Smooth muscle cell of bladder (primary cell): ENCODE results near the gene PRKAB2. TPM values are rescaled to one million over a fixed set of nuclear protein-coding genes. Genes with fewer than 3 reads are reported as not detected.

ENCODE experiments used
- total RNA-seq: library from RNA; depleted of rRNA; stranded (reverse); fragments of >200 nt; gene quantifications from 2 replicates; pipeline ENCODE4 v1.2.3, GENCODE V29; 2014

Gene PRKAB2, protein sequence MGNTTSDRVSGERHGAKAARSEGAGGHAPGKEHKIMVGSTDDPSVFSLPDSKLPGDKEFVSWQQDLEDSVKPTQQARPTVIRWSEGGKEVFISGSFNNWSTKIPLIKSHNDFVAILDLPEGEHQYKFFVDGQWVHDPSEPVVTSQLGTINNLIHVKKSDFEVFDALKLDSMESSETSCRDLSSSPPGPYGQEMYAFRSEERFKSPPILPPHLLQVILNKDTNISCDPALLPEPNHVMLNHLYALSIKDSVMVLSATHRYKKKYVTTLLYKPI
- total RNA-seq: 6.7 and 9.6 TPM in 2 replicates

DNA sequence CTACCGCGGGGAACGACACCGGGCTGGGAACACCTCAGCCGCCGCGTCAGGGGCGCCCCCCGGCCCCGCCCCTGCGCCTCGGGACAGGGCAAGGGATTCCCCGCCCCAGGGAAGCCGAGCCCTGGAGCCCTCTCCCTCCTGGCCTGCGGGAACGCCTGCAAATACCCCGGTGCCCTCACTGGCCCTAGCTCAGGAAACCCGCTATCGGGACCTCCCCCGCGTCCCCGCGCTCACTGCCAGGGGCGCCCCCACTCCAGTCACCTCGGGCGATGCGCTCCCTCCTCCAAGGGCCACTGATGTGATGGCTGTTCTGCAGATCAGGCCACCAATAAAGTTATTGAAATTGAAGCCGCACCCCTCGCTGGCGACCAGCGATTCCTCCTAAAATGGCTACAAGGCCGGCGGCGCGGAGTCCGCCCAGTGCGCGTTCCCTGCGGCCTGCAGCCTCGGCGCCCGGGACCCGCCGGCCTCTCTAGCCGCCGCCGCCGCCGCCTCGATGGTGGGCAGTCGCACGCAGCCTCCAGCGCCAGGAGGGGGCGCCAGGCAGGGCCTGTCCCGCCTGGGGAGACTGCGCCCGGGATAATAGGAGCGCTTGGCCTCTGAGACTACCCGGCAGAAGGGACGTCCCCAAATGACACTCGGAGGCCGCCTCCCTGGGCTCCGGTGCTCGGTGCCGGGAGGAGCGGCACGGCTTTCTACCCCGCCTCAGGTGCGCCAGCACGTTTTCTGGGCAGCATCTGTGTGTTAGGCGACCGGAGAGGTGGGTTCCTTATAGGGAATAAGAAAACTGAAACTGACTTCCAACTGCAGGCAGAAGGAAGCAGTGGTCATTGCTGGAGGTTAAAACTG, at the start of gene PRKAB2:
TSS of gene PRKAB2 (minus strand) at position 303 of the 849 bp plus-strand sequence. CDS start 326 bp downstream, outside the sequence.

Other genes with a start within 250 kb of the PRKAB2 start
- 4.8 and 6.9 TPM in 2 replicates for gene NBPF12, start 234.1 kb downstream of the PRKAB2 start, total RNA-seq
- 0.71 and 0.92 TPM in 2 replicates for gene FMO5, start 52.9 kb upstream of the PRKAB2 start, total RNA-seq
- 33.2 and 35.4 TPM in 2 replicates for gene CHD1L, start 70.2 kb upstream of the PRKAB2 start, total RNA-seq